ENCODE data around the gene INSYN2A. TPM values are rescaled to one million over a fixed set of nuclear protein-coding genes. Genes with fewer than 3 reads are reported as not detected.

Gene INSYN2A
- total RNA-seq, 1 donor from 2014 or later: not detected

- no peaks in the 10 kb centered on the region for H3K36me3 Mint-ChIP-seq (ENCODE audit: low read depth)
- H3K9me3 Mint-ChIP-seq: no peaks in the 10 kb centered on the region
- CTCF ChIA-PET: no interaction called here
- no peak overlapping the region for H3K4me3 Mint-ChIP-seq
- ATAC-seq (ENCODE audit: low read depth) (no peak), DNase-seq (no peak)
- TF ChIP-seq, protein P1, sequence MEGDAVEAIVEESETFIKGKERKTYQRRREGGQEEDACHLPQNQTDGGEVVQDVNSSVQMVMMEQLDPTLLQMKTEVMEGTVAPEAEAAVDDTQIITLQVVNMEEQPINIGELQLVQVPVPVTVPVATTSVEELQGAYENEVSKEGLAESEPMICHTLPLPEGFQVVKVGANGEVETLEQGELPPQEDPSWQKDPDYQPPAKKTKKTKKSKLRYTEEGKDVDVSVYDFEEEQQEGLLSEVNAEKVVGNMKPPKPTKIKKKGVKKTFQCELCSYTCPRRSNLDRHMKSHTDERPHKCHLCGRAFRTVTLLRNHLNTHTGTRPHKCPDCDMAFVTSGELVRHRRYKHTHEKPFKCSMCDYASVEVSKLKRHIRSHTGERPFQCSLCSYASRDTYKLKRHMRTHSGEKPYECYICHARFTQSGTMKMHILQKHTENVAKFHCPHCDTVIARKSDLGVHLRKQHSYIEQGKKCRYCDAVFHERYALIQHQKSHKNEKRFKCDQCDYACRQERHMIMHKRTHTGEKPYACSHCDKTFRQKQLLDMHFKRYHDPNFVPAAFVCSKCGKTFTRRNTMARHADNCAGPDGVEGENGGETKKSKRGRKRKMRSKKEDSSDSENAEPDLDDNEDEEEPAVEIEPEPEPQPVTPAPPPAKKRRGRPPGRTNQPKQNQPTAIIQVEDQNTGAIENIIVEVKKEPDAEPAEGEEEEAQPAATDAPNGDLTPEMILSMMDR (IDR thresholded peaks at IDR 0.05): no peak
- H3K27me3 Mint-ChIP-seq: no peaks in the 10 kb centered on the region
- H3K4me1 Mint-ChIP-seq: no peaks in the 10 kb centered on the region
- intact Hi-C loops (cut with micrococcal nuclease): no loop called here
- no peak overlapping the region for H3K27ac Mint-ChIP-seq
- POLR2A ChIA-PET: no interaction called here
Measured at GRCh38 chr10:127210936-127211466, 14.6 kb upstream of the INSYN2A start.

- CTCF ChIA-PET: no interaction called here
Measured at GRCh38 chr10:127207081-127207480, 10.7 kb upstream of the INSYN2A start.

GRCh38 chr10:127203067-127203466 is 6.7 kb upstream of the INSYN2A start:
- CTCF ChIA-PET: no interaction called here

More at GRCh38 chr10:127207081-127207480, 10.7 kb upstream of the INSYN2A start:
- H3K36me3 Mint-ChIP-seq (ENCODE audit: low read depth): no peaks in the 10 kb centered on the region
- no peaks in the 10 kb centered on the region for H3K9me3 Mint-ChIP-seq
- TF ChIP-seq, protein P1 (IDR thresholded peaks at IDR 0.05): no peak
- no peaks in the 10 kb centered on the region for H3K27me3 Mint-ChIP-seq
- no peaks in the 10 kb centered on the region for H3K4me1 Mint-ChIP-seq
- DNase-seq: no peak
- POLR2A ChIA-PET: no interaction called here
- H3K27ac Mint-ChIP-seq: no peak overlapping the region
- H3K4me3 Mint-ChIP-seq: no peak overlapping the region
- no peak for ATAC-seq (ENCODE audit: low read depth)
- intact Hi-C loops (cut with micrococcal nuclease): no loop called here

DNA sequence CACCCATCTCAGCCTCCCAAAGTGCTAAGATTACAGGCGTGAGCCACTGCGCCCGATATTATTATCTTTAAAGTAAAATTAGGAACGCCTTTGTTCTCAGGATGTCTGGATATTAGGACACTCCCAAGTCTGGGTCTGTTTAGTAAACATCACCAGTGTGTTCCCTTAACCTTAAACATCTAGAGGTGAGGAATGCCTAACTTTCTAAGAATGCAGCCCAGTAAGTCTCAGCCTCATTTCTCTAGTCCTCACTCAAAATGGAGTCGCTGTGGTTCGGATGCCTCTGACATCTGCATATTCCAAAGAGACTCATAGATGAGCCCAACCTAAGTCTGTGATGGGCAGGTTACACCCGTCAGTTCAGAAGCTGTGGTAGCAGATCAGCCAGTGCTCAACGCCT is 4.3 kb upstream of the INSYN2A start:
- POLR2A ChIA-PET: no interaction called here
- CTCF ChIA-PET: no interaction called here
- Mint-ChIP-seq H3K27ac (no peak overlapping the region), H3K9me3 (no peaks in the 10 kb centered on the region), H3K4me1 (no peaks in the 10 kb centered on the region), H3K36me3 (ENCODE audit: low read depth) (no peaks in the 10 kb centered on the region), H3K4me3 (no peak overlapping the region), H3K27me3 (peaks cover 10% of the 10 kb centered on the region)
- ATAC-seq (ENCODE audit: low read depth) (no peak), DNase-seq (no peak)
- intact Hi-C loops (cut with micrococcal nuclease): no loop called here
- TF ChIP-seq, protein P1 (IDR thresholded peaks at IDR 0.05): no peak

More at GRCh38 chr10:127203067-127203466, 6.7 kb upstream of the INSYN2A start:
- Mint-ChIP-seq H3K4me3 (no peak overlapping the region), H3K36me3 (ENCODE audit: low read depth) (no peaks in the 10 kb centered on the region), H3K4me1 (no peaks in the 10 kb centered on the region), H3K9me3 (no peaks in the 10 kb centered on the region), H3K27ac (no peak overlapping the region), H3K27me3 (no peaks in the 10 kb centered on the region)
- POLR2A ChIA-PET: no interaction called here
- intact Hi-C loops (cut with micrococcal nuclease): no loop called here
- ATAC-seq (ENCODE audit: low read depth) (no peak), DNase-seq (no peak)
- TF ChIP-seq, protein P1 (IDR thresholded peaks at IDR 0.05): no peak

DNA sequence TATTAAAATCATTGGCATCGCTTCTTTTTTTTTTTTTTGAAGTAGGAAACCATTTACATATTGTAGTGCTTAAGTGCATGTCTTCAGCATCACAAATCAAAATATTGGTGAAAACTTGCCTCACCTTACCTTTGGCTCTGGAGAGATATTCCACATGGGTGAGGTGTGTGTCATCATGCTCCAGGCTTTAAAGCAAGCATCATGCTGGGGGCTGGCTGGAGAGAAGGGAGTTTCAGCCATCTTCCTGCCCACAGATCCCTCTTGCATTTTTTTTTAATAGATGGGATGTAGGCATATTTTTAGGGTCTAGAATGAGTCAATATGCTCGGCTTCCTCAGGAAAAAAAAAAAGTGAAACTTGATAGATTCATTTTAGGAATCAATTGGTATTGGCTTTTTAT is 2.3 kb upstream of the INSYN2A start:
- ChIA-PET POLR2A (no interaction called here), CTCF (no interaction called here)
- no peak for DNase-seq
- no peaks in the 10 kb centered on the region for H3K9me3 Mint-ChIP-seq
- no peak overlapping the region for H3K4me3 Mint-ChIP-seq
- no peak for ATAC-seq (ENCODE audit: low read depth)
- no peaks in the 10 kb centered on the region for H3K4me1 Mint-ChIP-seq
- TF ChIP-seq, protein P1 (IDR thresholded peaks at IDR 0.05): no peak
- H3K27ac Mint-ChIP-seq: no peak overlapping the region
- intact Hi-C loops (cut with micrococcal nuclease): no loop called here
- no peaks in the 10 kb centered on the region for H3K36me3 Mint-ChIP-seq (ENCODE audit: low read depth)
- H3K27me3 Mint-ChIP-seq: peaks cover 21% of the 10 kb centered on the region
